HG03097 (cell line): ENCODE data around the gene TAOK1.

Source experiments
- ATAC-seq: cut with Tn5 transposase; IDR thresholded peaks from one replicate; pipeline ENCODE4 v1.9.1; 2021; ENCODE audit not compliant: unreplicated experiment, low FRiP score

Gene TAOK1

GRCh38 chr17:29592850-29593551 is 202.8 kb downstream of the TAOK1 start, which contains the start of gene ANKRD13B:
TSS of gene ANKRD13B (plus strand) at chr17:29593132. CDS start at chr17:29593622, 490 bp downstream.
- no peak for ATAC-seq

- ATAC-seq, result no peak
Observed at GRCh38 chr17:29593591-29594518, 203.7 kb downstream of the TAOK1 start.

- no peak for ATAC-seq
Observed at GRCh38 chr17:29594519-29595090, 204.4 kb downstream of the TAOK1 start.

- no peak for ATAC-seq
Observed at GRCh38 chr17:29595107-29595942, 205.2 kb downstream of the TAOK1 start.

- no peak for ATAC-seq
Observed at GRCh38 chr17:29595943-29596774, 206.0 kb downstream of the TAOK1 start.

GRCh38 chr17:29596811-29597210 is 206.6 kb downstream of the TAOK1 start:
- ATAC-seq, result no peak

- no peak for ATAC-seq
Observed at GRCh38 chr17:29597361-29598172, 207.4 kb downstream of the TAOK1 start.
